ENCODE data around the gene OOSP4A. TPM values are rescaled to one million over a fixed set of nuclear protein-coding genes. Genes with fewer than 3 reads are reported as not detected.

The OOSP4A gene
- not detected for total RNA-seq

DNA sequence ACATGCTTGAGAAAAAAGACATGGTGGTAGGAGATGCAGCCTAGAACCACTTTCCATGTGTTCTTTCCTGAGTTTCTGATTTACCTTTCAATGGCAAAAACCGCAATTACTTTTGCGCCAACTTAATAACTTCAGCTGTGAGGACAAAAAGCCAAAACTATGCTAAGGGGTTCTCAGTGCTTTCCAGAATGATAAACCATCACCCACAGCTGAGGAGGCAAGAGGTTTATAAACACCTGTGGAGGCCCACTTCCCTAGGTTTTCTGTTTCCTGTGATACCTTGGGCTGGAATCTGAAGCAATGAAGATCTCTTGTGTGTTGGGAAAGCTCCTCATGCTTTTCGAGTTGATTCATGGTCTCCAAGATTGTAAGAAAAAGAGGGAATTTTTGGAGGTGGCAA is at the start of gene OOSP4A:
Gene OOSP4A (plus strand): TSS at position 301 of the 400 bp plus-strand sequence. CDS start 0 bp downstream, at position 301.
- DNase-seq (ENCODE audit: low spot score): no peak

- DNase-seq (ENCODE audit: low spot score): no peak
These were observed 45.4 kb upstream of the OOSP4A start for GRCh38 chr11:59918480-59918879.

DNA sequence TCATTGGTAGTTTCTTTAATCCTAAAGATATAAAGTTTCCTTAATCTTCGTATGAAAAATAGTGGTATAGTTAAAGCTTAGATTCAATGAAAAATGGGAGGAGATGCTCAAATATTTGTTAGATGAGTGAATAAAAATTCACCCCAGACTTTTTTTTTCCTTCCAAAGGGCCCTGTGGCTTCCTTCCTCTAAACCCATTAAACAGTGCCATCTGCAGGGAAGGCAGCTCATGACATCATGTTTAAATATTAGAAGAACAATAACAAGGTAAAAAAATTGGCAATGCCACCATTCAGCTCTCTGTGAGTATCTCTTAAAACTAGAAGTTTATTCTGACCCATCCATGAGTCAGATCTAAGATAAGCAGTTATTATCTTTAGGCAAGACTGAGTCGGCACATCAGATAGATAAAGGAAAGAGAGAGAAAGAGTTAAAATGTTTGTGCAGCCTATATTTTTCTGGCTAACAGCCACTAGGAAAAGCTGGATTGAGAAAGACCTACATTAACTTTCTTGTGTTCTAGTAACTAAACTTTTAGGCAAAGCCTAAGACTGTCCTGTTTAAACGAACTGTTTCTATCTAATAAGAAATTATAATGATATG is 44.7 kb upstream of the OOSP4A start:
- DNase-seq (ENCODE audit: low spot score): peak; percentile 49

GRCh38 chr11:59923813-59924212 is 40.0 kb upstream of the OOSP4A start:
- no peak for DNase-seq (ENCODE audit: low spot score)

DNA sequence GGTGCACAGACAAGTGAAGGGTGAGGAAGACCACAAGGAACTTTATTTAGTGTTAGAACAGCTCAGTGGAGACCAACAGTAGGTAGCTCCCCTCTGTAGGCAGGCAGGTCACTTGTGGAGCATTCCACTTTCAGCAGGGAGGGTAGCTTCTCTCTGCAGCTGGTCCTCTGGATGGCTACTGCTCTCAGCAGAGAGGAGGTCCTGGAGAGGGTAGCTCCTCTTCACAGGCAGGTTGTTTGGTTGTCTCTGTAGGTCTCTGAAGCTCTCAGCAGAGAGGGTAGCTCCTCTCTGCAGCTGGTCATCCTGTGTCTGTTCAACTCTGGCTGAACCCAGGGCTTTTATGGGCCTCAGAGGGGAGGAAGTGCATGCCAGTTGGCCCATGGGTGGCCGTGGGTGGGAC is 32.1 kb upstream of the OOSP4A start:
- DNase-seq (ENCODE audit: low spot score): no peak

- DNase-seq (ENCODE audit: low spot score): no peak
These were observed 25.7 kb upstream of the OOSP4A start, which contains the start of gene OOSP1 for GRCh38 chr11:59938132-59938531. Gene OOSP1 (plus strand): TSS chr11:59938432. CDS start chr11:59938455, 23 bp downstream.

DNA sequence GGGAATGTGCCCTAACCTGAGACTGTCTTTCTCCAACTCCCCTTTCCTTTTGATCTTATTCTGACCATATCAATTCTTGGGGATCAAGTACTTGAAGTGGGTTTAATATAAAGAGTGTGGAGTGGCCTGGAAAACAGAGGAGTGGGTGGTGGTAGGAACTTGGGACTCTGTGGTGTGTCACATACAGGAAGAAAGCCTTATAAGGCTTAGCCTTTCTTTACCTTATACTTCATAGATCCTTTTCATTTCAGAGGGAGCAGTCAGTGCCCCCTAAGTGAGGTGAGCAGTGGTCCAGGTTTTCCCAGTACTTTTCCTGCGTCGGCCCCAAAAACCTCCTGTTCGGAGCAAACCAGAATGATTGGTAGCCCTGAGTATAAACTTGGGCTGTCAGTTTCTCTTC is 25.1 kb upstream of the OOSP4A start:
- no peak for DNase-seq (ENCODE audit: low spot score)

GRCh38 chr11:59939482-59939881 is 24.4 kb upstream of the OOSP4A start:
- no peak for DNase-seq (ENCODE audit: low spot score)

DNA sequence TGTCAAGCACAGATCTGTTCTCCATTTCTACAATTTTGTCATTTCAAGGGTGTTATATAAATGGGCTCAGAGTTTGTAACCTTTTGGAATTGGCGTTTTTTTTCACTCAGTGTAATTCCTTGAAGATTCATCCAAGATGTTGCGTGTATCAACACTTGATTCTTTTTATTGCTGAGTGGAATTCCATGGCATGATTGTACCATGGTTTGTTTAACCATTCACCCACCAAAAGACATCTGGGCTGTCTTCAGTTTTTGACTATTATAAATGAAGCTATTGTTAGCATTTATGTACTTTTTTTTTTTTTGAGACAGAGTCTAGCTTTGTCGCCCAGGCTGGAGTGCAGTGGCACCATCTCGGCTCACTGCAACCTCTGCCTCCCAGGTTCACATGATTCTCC is 22.7 kb upstream of the OOSP4A start:
- no peak for DNase-seq (ENCODE audit: low spot score)

- no peak for DNase-seq (ENCODE audit: low spot score)
These were observed 19.7 kb upstream of the OOSP4A start for GRCh38 chr11:59943997-59944714.

DNA sequence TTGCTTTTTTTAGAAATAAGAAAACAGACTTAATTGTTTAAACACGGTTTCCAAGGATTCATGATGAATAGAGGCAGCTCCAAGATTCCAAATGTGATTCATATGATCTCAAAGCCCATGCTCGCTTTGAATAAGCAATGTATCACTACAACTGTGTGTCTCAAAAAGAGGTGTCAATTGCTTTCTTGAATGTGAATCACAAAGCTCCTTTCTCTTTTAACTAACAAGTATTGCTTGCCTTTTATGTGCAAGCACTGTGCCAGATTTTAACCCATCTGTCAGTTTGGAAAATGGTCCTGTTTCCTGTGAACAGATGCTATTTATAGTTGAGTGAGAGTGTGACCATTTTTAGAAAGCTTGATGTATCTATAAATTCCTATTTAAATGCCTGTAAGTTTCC is 19.1 kb upstream of the OOSP4A start:
- DNase-seq (ENCODE audit: low spot score): no peak

DNA sequence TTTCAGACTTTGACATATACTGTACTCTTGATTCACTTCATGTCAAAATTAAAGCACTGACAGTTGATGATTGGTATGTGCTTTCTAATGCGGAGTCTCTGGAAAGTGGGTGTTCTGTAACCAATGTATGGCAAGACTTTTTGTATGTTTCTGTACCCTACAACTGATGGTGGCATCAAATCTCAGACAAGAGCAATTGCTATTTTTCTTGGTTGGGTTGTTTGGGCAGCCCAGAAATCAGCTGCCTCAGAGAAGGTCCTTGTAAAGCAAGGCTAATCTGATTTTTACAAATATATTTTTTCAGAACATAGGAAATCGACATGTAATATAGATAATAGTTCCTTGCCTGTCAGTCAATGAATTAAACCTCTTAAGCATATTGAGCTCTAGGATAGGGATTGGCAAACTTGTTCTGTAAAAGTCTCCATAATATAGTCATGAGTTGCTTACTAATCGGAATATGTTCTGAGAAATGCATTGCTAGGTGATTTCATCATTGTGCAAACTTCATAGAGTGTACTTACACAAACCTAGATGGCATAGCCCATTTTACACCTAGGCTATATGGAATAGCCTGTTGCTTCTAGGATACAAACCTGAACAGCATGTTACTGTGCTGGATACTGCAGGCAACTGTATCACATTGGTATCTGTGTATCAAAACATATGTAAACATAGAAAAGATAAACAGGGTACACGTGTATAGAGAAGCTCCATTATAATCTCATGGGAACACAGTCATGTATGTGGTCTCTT is 10.2 kb upstream of the OOSP4A start:
- DNase-seq (ENCODE audit: low spot score): no peak

GRCh38 chr11:59954219-59954847 is 9.5 kb upstream of the OOSP4A start:
- DNase-seq (ENCODE audit: low spot score): no peak

DNA sequence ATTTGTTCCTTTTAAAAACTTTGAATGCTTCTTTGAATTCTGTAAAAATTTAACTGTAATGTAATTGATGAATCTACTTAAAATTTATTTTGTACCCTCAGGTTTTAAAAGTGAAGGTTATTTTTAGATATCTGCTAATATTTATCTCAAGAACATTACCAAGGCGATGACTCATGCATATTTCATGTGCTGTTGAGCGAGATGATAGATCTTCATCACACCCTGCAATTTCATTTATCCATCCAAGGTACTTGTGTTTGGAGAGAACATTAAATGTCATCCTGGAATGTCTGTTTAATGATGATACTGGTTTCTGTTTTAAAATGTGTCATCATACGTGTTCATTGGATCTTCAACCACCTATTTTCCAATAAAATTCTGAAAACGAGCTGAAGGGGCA is 6.7 kb upstream of the OOSP4A start:
- no peak for DNase-seq (ENCODE audit: low spot score)

DNA sequence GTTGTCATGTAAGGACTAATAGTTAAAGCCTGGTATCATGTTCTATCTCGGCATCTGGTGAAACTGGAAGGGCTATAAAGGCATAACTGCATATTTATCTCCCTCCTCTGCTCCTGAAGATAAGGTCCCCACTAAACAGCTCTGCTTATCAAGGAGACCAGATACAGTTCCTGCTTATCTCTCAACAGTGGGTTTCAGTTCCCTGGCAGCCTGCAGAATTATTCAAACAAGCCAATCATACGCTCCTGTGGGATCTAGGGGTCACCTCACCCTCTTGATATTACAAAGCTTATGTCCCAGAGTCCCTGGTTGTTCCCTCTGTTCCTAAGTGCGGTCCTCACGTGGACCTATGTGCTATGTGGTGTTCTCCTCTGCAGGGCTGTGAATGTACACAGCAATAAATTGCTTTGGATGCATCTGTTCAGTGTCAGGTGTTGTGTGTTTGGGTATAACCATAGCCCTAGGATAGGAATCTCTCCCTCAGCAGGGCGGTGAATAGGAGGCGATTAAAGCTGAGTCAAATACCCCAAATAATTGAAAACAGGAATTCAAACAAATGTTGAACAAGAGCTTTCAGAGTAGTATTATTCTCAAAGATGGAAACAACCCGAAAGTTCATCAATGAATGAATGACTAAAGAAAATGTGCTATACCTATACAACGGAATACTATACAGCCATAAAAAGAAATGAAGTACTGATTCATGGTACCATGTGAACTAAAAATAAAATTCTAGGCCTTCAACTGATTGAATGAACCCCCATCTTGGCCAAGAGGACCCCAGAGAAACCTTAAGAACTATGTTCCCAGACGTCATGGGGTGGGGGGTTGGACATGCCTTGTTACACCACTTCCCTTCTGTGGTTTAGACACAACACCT is 3.1 kb upstream of the OOSP4A start:
- DNase-seq (ENCODE audit: low spot score): no peak

DNA sequence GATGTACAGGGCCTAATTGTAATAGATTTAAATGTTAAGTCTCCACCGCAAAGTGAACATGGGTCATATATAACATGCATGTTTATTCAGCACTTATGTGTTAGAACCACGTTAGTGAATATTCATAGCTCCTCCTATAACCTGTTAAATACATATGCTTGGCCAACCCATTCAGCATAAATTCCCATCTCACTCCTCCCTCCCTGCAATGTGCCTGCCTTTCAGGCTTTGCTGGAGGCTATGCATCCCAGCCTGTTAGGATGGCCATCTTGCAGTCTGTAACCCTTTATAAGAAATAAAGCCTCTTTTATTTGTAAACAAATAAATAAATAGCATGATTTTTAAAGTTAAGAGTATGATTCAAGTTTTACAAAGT is 1.7 kb upstream of the OOSP4A start:
- DNase-seq (ENCODE audit: low spot score): no peak

- no peak for DNase-seq (ENCODE audit: low spot score)
These were observed 1.6 kb downstream of the OOSP4A start for GRCh38 chr11:59965424-59965823.

GRCh38 chr11:59966201-59966600 is 2.4 kb downstream of the OOSP4A start:
- DNase-seq (ENCODE audit: low spot score): no peak

DNA sequence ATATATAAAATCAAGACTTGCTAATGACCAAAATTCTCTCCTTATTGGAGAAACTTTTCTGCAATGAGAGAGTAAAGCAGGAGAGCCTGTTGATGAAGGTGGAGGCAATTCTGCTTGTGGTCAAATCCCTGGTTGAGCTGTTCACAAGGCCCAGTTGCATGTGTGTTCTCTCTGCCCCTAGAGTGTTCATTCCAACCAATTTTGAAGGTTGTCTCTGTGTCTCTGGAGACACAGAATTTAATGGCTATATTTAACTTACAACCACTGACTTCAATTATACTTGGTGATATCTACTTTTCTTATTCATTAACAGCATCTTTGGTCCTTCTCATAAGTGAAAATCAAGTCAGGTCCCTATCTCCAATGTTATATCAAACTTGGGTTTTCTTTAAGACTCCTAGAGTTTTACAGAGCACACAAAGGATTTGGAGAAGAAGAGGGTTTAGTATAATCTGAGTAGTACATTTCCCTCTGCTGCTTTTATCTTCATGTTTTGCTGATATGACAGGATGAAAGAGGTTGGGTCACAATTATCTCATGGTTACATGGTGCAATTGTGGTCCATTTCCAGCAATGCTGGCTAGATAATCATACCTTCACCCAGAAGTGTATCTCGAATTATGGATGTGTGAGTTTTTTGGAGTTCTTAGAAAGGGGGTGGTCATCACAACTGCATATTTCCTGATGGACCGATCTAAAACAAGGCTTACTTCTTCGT is 4.0 kb downstream of the OOSP4A start:
- no peak for DNase-seq (ENCODE audit: low spot score)

GRCh38 chr11:59968395-59968783 is 4.6 kb downstream of the OOSP4A start:
- no peak for DNase-seq (ENCODE audit: low spot score)

DNA sequence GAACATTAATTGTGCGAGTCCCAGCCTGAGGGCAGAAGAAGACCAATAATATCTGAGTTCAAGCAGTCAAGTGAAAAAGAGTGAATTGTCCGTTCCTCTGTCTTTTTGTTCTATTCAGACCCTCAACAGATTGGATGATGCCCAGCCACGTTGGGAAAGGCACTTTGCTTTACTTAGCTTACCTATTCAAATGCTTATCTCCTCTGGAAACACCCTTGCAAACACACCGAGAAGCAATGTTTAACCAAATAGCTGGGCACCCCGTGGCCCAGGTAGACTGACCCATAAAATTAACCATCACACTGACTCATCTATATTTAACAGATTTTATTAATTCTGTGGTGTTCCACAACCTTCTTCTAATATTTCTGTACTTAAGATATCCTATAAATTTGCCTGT is 9.3 kb downstream of the OOSP4A start:
- no peak for DNase-seq (ENCODE audit: low spot score)
